Measurements from ENCODE around the gene TCOF1. TPM values are rescaled to one million over a fixed set of nuclear protein-coding genes. Genes with fewer than 3 reads are reported as not detected.

The TCOF1 gene
- total and polyA plus RNA-seq, 2 donors from 2014 or later: 12.2 to 23.5 TPM

GRCh38 chr5:150428106-150428876 lies 70.8 kb downstream of the TCOF1 start:
- H3K9ac ChIP-seq (ENCODE audit: low read length in 3 of 3): no peak overlapping the region
- peak in 4 of 5 donors; percentile 46 to 91 (median 58) for DNase-seq

GRCh38 chr5:150428978-150429377 lies 71.5 kb downstream of the TCOF1 start:
- H3K4me3 ChIP-seq (ENCODE audit: low read length in 3 of 3): peak overlapping the region in 1 of 3 donors; percentile 20
- intact Hi-C loops (cut with DNase I): no loop called here
- FAIRE-seq: no peak
- no peak overlapping the region for H3K9ac ChIP-seq (ENCODE audit: low read length in 3 of 3)
- DNase-seq: no peak
- TF ChIP-seq, protein P1, sequence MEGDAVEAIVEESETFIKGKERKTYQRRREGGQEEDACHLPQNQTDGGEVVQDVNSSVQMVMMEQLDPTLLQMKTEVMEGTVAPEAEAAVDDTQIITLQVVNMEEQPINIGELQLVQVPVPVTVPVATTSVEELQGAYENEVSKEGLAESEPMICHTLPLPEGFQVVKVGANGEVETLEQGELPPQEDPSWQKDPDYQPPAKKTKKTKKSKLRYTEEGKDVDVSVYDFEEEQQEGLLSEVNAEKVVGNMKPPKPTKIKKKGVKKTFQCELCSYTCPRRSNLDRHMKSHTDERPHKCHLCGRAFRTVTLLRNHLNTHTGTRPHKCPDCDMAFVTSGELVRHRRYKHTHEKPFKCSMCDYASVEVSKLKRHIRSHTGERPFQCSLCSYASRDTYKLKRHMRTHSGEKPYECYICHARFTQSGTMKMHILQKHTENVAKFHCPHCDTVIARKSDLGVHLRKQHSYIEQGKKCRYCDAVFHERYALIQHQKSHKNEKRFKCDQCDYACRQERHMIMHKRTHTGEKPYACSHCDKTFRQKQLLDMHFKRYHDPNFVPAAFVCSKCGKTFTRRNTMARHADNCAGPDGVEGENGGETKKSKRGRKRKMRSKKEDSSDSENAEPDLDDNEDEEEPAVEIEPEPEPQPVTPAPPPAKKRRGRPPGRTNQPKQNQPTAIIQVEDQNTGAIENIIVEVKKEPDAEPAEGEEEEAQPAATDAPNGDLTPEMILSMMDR (IDR thresholded peaks at IDR 0.05; ENCODE audit: borderline replicate concordance, extremely low read depth, insufficient read depth): no peak
- H3K27ac ChIP-seq (ENCODE audit: low read depth in 2 of 2, low read length in 2 of 2): peak overlapping the region; percentile 72 to 76
- H3K27me3 ChIP-seq (ENCODE audit: control insufficient read depth, insufficient read depth, low read length): no peaks in the 10 kb centered on the region
- peaks cover 0 to 10% (median 6%) of the 10 kb centered on the region in 3 donors for H3K4me1 ChIP-seq (ENCODE audit: control insufficient read depth in 2 of 3, insufficient read depth in 2 of 3, low read depth in 1 of 3, low read length in 3 of 3)
- H3K36me3 ChIP-seq (ENCODE audit: control insufficient read depth in 2 of 3, insufficient read depth in 3 of 3, low read length in 3 of 3): no peaks in the 10 kb centered on the region
- no peaks in the 10 kb centered on the region for H3K9me3 ChIP-seq (ENCODE audit: control insufficient read depth in 2 of 3, insufficient read depth in 1 of 3, low read length in 3 of 3)

More at GRCh38 chr5:150428106-150428876, 70.8 kb downstream of the TCOF1 start:
- Histone ChIP-seq H3K27ac (ENCODE audit: low read depth in 2 of 2, low read length in 2 of 2) (peak overlapping the region; percentile 72 to 76), H3K4me1 (ENCODE audit: control insufficient read depth in 2 of 3, insufficient read depth in 2 of 3, low read depth in 1 of 3, low read length in 3 of 3) (peaks cover 0 to 10% (median 6%) of the 10 kb centered on the region in 3 donors), H3K9me3 (ENCODE audit: control insufficient read depth in 2 of 3, insufficient read depth in 1 of 3, low read length in 3 of 3) (no peaks in the 10 kb centered on the region), H3K27me3 (ENCODE audit: control insufficient read depth, insufficient read depth, low read length) (no peaks in the 10 kb centered on the region), H3K4me3 (ENCODE audit: low read length in 3 of 3) (peak overlapping the region in 2 of 3 donors; percentile 4 to 20), H3K36me3 (ENCODE audit: control insufficient read depth in 2 of 3, insufficient read depth in 3 of 3, low read length in 3 of 3) (no peaks in the 10 kb centered on the region)
- intact Hi-C loops (cut with DNase I): no loop called here
- no peak for FAIRE-seq
- TF ChIP-seq, protein P1 (IDR thresholded peaks at IDR 0.05; ENCODE audit: borderline replicate concordance, extremely low read depth, insufficient read depth): no peak

GRCh38 chr5:150429410-150429873 lies 71.9 kb downstream of the TCOF1 start:
- Histone ChIP-seq H3K27me3 (ENCODE audit: control insufficient read depth, insufficient read depth, low read length) (no peaks in the 10 kb centered on the region), H3K36me3 (ENCODE audit: control insufficient read depth in 2 of 3, insufficient read depth in 3 of 3, low read length in 3 of 3) (no peaks in the 10 kb centered on the region), H3K4me1 (ENCODE audit: control insufficient read depth in 2 of 3, insufficient read depth in 2 of 3, low read depth in 1 of 3, low read length in 3 of 3) (peaks cover 0 to 10% (median 6%) of the 10 kb centered on the region in 3 donors), H3K9me3 (ENCODE audit: control insufficient read depth in 2 of 3, insufficient read depth in 1 of 3, low read length in 3 of 3) (no peaks in the 10 kb centered on the region), H3K4me3 (ENCODE audit: low read length in 3 of 3) (no peak overlapping the region), H3K9ac (ENCODE audit: low read length in 3 of 3) (no peak overlapping the region), H3K27ac (ENCODE audit: low read depth in 2 of 2, low read length in 2 of 2) (no peak overlapping the region)
- DNase-seq (no peak), FAIRE-seq (no peak)
- intact Hi-C loops (cut with DNase I): no loop called here
- TF ChIP-seq, protein P1 (IDR thresholded peaks at IDR 0.05; ENCODE audit: borderline replicate concordance, extremely low read depth, insufficient read depth): no peak
